HG02870 (cell line): ENCODE data around the gene TMEM72.

Experiments used
- ATAC-seq: cut with Tn5 transposase; IDR thresholded peaks from one replicate; pipeline ENCODE4 v1.9.1; 2021; ENCODE audit warnings: mild to moderate bottlenecking, moderate library complexity; ENCODE audit not compliant: unreplicated experiment

TMEM72 gene

DNA sequence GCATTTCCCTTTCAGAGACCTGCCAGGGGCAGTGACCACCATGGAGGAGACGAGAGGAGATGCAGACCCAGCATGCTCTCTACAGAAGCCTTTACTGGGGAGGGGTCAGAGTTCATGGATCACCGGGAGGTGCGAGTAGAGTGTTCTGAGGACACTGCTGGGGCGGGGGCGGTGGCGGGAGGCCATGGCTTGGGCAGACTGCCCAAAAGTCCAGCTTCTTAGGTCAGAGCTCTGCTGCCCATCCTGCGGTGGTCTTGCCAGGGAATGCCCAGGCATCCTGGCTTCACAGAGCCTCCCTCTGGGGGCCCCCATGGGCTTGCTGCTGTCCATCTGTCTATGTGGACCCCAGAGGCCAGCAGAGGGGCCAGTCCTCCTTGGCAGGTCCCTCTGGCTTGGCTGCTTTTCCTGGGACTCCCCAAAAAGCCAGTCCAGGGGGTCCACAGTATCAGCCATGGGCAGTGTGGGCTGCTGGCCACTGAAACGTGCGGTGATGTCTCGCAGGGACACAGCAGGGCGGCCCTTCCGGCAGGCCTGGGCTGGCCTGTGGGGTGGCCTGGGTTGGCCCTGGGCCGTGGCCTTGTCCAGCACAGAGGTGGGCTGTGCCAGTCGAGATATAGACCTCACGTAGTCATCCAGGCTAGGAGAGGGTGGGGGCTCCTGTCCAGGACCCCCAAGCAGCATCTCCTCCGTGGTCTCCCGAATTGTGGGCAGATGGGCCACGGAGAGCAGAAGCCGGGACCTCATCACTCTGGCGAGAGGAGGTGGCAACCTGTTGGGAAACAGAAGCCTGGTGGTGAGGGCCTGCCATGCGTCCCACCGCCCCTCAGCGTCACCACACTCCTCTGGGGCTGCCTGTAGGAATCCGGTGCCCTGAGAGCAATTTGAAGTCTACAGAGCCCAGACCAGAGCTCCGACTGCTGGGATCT is 66.4 kb downstream of the TMEM72 start:
- ATAC-seq: no peak

DNA sequence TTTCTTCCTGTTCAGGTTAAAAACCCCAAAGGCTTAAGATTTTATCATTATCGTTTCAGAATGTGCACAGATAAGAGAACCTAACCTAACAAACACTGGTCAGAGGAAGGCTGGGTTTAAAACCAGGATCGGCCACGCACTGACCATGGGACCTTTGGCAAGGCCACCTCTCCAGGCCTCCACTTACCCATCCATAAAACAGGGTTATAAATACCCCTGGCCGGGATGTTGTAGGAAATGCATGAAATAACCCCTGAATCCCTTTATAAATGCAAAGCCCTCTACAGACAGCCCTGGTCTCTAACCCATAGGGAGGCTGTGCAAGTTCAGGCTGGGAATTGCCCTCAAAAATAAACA is 67.1 kb downstream of the TMEM72 start:
- ATAC-seq: no peak

DNA sequence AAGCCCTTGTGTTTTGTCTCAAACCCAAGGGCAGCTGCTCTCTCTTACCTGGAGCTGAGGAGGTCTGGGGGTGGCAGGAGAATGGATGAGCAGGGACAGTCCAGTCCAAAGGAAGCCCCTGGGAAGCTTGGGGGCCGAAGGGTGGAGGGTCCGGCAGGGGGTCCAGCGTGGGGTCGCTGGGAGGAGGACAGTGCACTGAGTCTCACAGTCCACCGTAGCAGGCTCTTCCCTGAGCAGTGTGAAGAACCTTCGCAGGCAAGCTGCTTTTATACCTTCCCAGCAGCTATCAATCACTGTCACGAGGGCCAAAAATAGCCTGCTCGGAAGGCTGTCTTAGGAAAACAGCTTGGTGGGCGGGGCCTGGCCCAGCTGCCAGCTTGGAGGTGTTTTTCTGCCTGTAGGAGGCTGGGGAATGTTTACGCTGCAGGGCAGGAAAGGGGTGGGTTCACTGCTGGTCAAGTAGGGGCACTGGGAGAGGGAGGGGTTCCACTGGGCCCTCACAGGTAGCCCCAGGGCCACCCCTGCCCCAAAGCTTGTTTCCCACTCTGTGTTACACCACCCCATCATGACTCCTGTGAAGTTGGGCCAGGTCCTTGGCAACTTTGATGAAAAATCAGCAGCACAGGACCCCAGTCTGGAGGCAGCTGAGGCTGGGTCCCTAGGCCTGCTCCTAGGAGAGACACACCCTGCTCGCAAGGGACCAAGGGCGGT is 67.6 kb downstream of the TMEM72 start, which contains the start of gene DEPP1:
DEPP1 (minus strand) TSS at position 240 of the 711 bp plus-strand sequence. CDS start 779 bp downstream, outside the sequence.
- no peak for ATAC-seq

DNA sequence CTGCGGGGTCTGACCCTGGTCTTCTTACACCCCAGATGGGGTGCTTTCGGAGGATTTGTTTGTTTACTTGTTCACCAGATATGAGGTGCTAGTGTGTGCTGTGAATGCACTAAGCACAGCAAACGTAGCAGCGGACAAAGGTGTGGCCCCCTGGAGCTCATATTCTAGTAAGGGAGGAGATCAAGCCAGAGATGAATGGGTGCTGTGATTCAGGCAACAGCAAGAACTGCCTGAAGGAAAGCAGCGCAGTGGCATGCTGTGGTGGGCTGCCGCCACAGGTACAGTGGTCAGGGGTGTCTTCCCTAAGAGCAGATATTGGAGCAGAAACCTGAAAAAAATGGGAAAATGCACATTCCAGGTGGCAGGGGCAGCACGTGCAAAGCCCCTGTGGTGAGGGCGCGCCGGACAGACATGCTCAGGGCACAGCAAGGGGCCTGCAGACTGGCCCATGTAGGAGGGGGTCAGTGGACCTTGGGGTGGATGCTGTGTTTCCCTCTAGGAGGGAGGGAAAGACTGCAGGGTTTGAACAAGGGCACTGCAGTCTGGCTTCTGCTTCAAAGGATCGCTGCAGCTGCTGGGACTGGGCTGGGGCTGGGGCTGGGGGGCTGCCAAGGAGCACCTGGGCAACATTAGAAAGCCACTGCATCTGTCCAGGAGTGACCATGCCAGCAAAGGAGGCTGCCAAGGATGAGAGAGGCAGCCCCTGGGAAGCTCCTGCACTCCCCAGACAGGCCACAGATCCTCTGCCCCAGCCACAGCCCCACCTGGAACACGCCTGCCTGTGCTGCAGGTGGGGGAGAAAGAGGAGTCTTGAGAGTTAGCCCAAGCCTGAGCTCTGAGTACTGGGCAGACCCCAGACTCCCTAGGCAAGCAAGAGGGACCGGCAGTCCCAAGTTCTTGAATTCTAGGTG is 68.4 kb downstream of the TMEM72 start:
- no peak for ATAC-seq

DNA sequence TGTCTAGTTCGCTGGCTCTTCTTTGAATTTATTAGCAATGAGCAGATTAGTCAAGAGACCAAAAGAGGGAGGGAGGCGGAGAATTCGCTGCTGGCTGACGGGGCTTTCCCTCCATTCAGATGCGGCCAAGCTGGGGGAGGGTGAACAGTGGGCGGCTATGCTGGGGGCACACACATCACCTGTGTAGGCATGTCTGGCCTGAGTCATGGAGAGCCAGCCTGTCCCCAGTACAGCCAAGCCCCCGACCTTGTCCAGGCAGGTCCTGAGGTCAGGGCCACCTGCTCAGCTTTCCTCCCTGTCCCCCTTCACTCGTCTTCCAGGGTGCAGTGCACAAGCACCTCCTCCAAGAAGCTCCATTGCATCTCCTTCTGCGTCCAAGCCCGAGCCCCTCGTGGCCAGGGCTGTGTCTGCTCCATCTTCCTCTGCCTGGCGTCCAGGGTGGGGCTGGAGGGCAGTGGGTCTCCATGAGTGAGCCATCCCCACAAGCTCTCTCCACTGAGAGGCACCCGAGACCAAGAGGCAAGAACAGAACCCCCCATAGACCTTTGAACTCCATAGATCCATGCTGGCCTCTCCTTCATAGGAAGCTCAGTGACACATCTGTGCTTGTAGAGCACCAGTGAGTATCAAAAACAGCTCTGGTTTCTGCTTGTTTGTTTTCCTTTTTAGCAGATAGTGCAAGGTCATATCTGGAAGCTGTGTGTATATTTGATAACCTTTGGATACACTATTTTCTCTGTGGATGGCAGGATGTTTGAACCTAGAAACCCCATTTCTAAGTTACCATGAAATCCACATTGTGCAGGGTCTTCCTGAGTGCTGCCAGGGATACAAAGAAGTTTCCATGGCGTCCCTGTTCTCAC is 69.4 kb downstream of the TMEM72 start:
- peak; percentile 39 for ATAC-seq

DNA sequence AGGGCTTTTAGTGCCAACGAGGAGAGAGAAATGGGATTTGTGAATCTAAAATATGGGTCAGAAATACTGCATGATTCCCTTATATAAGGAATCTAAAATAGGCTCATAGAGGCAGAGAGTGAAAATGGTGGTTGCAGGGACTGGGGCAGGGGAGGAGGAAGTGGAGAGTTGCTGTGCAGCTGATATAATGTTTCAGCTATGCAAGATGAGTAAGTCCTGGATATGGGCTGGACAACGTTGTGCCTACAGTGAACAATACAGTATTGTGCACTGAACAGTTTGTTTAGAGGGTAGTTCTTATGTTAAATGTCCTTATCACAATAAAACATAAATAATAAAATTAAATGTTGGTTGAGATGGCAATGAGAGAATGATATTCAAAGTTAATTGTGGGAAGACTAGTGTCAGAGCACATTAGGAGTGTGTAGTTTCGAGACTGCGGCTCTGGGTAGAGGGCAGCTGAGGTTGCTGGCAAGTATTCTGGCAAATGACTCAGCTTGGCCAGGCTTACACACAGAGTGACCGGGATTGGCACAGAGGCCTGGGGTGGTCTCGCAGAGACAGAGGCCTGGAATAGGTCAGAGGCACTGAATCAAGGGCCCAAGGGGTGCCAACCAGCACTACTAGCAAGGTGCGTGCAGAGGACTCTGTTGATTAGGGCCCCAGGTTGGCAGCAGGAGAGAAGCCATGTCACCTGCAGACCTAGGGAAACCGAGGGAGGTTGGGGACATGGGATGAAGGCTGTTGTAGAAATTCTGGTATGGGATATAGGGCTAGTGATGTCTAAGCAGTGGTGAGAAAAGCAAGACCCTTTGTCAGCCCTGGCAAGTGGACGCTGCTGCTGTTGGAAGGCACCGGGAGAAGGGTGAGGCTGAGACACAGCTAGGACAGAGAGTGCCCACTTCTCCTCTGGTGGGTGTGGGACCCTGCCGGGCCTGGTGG is 70.3 kb downstream of the TMEM72 start:
- ATAC-seq: peak; percentile 79

DNA sequence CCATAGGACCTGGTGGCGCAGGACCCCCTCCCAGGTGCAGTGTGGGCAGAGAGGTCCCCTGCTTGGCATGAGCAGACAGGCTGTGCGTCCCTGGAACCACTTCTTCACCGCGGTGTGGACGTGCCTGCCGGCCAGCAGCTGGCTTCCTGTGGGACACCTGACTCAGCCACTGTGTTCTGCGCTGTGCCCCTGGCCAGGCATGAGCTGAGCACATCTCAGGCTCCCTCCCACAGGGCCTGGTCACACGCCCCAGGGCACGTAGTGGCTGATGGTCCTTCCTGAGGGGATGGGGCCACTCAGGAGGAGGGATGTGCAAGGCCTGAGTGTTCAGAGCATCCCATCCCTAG is 71.0 kb downstream of the TMEM72 start:
- no peak for ATAC-seq

DNA sequence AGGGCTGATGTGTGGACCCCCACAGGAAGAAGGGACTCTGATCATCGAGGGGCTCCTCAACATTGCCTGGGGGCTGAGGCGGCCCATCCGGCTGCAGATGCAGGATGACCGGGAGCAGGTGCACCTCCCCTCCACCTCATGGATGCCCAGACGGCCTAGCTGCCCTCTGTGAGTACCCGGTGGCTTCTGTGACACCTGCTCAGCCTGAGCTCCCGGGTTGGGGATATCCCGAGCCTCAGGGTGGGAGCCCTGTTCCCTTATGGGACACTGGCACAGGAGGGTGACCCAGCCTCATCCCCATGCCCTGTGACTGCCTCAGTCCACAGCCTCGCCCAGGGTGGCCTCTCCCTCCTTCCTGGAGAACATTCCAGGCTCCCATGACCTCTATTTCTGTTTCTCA is 71.4 kb downstream of the TMEM72 start:
- no peak for ATAC-seq

DNA sequence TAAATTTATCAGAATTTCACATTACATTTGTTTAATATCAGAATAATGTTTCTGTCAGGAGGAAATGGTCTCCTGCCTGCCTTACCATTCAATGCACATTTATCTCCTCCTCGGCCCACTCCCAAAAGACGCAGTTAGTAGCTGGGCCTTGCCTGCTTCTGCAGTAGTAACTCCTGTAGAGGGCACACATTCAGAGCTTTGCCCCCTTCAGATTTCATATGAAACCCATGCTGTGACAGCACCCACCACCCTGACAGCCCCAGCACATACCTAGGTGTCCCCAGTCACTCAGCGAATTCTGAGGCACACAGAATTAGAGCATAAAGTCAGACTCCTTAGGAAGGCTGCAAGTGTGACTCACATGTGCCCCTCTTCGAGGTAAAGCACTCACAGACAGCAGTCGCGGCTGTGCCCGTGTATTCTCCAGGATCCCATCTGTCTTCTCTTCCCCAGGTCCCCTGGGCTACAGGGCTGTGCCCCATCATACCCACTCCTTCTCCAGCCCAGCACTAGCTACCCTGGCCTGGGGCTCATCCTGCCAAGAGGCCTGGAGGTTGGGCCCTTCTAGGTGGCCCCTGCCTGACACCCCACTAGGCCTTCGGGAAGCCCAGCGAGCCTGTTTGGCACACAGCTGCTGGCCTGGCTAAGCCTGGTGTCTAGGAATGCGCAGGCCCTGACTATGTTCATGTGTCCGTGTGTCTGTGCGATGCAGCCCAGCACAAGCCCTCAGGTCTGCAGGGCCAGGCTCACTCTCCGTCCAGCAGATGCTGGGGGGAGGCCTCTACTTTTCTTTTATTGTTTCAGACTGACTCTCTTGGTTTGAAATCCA is 72.1 kb downstream of the TMEM72 start:
- no peak for ATAC-seq

DNA sequence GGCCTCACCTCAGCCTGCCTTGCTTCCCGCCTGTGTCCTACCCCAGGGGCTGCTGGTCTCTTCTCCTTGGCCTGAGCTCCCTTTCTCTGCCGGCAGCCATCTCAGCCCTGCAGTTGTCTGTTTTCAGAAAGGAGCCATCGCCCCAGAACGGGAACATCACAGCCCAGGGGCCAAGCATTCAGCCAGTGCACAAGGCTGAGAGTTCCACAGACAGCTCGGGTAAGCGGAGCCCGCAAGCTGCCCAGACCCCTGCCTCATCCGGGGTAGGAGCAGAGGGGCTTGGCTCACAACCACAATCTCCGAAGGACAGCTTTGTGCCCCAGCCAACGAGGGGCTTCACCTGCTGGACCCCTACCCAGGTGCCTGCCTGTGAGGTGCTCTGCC is 72.8 kb downstream of the TMEM72 start:
- ATAC-seq: no peak

DNA sequence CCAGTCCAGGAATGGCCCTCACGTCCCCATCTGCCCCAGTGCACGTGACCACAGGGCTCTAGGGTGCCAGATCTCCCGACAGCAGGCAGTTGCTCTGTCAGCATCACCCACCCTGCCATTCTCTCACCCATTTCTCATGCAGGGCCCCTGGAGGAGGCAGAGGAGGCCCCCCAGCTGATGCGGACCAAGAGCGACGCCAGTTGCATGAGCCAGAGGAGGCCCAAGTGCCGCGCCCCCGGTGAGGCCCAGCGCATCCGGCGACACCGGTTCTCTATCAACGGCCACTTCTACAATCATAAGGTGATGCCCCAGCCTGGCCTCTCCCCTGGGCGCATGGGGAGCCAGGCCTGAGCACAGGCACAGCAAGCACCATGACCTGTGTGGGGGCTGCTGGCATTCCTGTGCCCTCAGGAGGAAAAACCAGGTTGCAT is 73.5 kb downstream of the TMEM72 start:
- no peak for ATAC-seq

DNA sequence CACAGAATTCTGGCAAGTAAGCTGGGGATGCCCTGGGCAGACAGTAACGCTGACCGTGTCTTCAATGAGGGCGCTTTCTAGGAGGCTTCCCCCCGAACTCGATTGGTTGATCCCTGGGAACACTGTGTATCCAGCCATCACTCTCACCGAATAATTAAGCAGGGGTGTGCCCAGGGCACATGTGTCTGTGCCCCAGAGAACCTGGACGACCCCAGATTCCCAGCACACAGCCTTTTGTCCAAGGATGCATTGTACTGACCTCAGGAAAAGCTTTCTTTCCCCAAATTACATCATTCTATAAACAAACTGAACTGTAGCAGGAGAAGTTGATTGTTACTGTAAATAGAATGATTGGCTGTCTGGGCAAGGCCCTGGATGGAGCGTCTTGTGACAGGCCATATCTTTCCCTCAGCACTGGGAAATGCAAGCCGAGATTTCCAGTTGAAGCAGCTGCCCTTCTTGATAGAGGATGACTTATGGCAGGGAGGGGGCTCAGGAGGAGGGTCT is 74.1 kb downstream of the TMEM72 start:
- no peak for ATAC-seq

DNA sequence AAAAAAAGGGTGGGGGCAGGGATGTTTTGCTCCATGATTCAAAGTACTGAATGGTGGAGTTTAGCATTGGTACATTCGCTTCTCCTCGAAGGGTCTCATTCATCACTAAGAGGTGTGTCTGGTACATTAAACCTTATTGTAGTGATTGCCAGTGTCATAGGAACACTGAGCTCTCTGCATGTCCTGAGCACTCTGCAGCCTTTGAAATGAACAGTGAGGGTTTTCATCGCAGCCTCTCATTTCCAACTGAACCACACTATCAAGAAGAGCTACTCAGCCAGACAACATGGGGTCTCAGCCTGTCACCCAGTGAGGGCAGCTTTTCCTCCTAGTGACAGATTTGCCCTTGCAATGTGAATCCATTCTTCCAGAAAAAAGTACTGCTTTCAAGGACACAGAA is 75.0 kb downstream of the TMEM72 start:
- ATAC-seq: no peak
